HFFc6 (cell line): Measurements from ENCODE around the gene HMGN4. TPM values are rescaled to one million over a fixed set of nuclear protein-coding genes. Genes with fewer than 3 reads are reported as not detected.
"Not testable (repeated sequence)": the region's sequence is repeated elsewhere in the genome, so short reads cannot be mapped to it uniquely, and the experiment has no call there.

Experiments
- DNase-seq: peaks from one replicate; pipeline ENCODE4 v3.0.0-alpha.2; 2018
- H3K27ac Mint-ChIP-seq: 2 replicates; pipeline ENCODE4 v1.8.0; 2020; ENCODE audit warnings: mild to moderate bottlenecking, mixed read lengths
- H3K27me3 Mint-ChIP-seq: 2 replicates; pipeline ENCODE4 v1.8.0; 2021; ENCODE audit warnings: mild to moderate bottlenecking, moderate library complexity, mixed read lengths; ENCODE audit not compliant: insufficient read depth
- H3K36me3 Mint-ChIP-seq: 2 replicates; pipeline ENCODE4 v1.8.0; 2021; ENCODE audit warnings: low read depth, mixed read lengths
- H3K4me1 Mint-ChIP-seq: 2 replicates; pipeline ENCODE4 v1.8.0; 2020; ENCODE audit warnings: low read depth, mixed read lengths
- H3K4me3 Mint-ChIP-seq: 2 replicates; pipeline ENCODE4 v1.8.0; 2020; ENCODE audit warnings: mild to moderate bottlenecking, moderate library complexity, mixed read lengths
- H3K9me3 Mint-ChIP-seq: 2 replicates; pipeline ENCODE4 v1.8.0; 2020; ENCODE audit warnings: mild to moderate bottlenecking, mixed read lengths
- CTCF ChIP-seq: fragments of 200-600 bp; sonication (generic); IDR thresholded peaks from 2 replicates; pipeline ENCODE4 v1.5.0; 2021; ENCODE audit warnings: antibody characterized with exemption, mild to moderate bottlenecking
- total RNA-seq, 6 experiments: library from RNA; stranded (reverse); fragmentation: NEBNext Ultra II Directional; extraction: Animal tissue kit (Norgen Biotek cat#: 25700); gene quantifications; 2 replicates in 1 of 6; 3 replicates in 5 of 6; pipeline ENCODE4 v1.2.3, GENCODE V29; 2021

HMGN4 gene
- total RNA-seq, 6 experiments from 2014 or later: 42.6 to 55.7 (median 51.8) TPM

GRCh38 chr6:26502626-26503025, 35.5 kb upstream of the HMGN4 start:
- Mint-ChIP-seq H3K4me3 (no peak overlapping the region), H3K9me3 (no peaks in the 10 kb centered on the region), H3K36me3 (no peaks in the 10 kb centered on the region), H3K4me1 (peaks cover 10% of the 10 kb centered on the region; the same call in 1 of the 2 replicates), H3K27me3 (peaks cover 23% of the 10 kb centered on the region), H3K27ac (no peak overlapping the region)
- no peak for TF ChIP-seq CTCF
- DNase-seq: no peak

DNA sequence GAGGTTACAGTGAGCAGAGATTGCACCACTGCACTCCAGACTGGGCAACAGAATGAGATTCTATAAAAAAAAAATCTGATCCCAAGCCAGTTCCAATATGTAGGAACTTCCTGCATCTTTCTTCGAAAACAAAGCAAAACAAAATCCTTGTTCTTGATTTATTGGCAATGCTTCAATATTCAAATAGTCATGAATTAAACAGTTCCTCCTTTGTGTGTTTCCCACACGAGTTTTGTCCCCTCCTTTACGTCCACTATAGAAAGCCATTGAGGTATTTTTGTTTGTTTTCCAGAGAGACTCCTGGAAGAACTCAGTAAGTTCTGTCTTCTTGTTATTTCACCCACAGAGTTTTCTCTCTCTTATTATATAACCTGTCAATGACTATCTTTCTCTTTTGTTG, 30.5 kb upstream of the HMGN4 start:
- DNase-seq: no peak
- peaks cover 17% of the 10 kb centered on the region for H3K27me3 Mint-ChIP-seq
- no peak overlapping the region for H3K27ac Mint-ChIP-seq
- no peaks in the 10 kb centered on the region for H3K4me1 Mint-ChIP-seq
- H3K36me3 Mint-ChIP-seq: no peaks in the 10 kb centered on the region
- H3K4me3 Mint-ChIP-seq: no peak overlapping the region
- H3K9me3 Mint-ChIP-seq: no peaks in the 10 kb centered on the region
- TF ChIP-seq CTCF: no peak

- not testable (repeated sequence) for H3K27ac Mint-ChIP-seq, H3K36me3 Mint-ChIP-seq, H3K9me3 Mint-ChIP-seq, DNase-seq, H3K4me3 Mint-ChIP-seq, H3K4me1 Mint-ChIP-seq
- peaks cover 14% of the 10 kb centered on the region; the same call in 1 of the 2 replicates for H3K27me3 Mint-ChIP-seq
Observed at GRCh38 chr6:26511033-26511432, 27.1 kb upstream of the HMGN4 start.

- Mint-ChIP-seq H3K4me3 (no peak overlapping the region), H3K36me3 (no peaks in the 10 kb centered on the region), H3K27ac (no peak overlapping the region), H3K9me3 (no peaks in the 10 kb centered on the region), H3K27me3 (peaks cover 3% of the 10 kb centered on the region; the same call in 1 of the 2 replicates), H3K4me1 (peaks cover 15% of the 10 kb centered on the region)
- DNase-seq: no peak
- TF ChIP-seq CTCF: no peak
Observed at GRCh38 chr6:26514984-26515383, 23.2 kb upstream of the HMGN4 start.

DNA sequence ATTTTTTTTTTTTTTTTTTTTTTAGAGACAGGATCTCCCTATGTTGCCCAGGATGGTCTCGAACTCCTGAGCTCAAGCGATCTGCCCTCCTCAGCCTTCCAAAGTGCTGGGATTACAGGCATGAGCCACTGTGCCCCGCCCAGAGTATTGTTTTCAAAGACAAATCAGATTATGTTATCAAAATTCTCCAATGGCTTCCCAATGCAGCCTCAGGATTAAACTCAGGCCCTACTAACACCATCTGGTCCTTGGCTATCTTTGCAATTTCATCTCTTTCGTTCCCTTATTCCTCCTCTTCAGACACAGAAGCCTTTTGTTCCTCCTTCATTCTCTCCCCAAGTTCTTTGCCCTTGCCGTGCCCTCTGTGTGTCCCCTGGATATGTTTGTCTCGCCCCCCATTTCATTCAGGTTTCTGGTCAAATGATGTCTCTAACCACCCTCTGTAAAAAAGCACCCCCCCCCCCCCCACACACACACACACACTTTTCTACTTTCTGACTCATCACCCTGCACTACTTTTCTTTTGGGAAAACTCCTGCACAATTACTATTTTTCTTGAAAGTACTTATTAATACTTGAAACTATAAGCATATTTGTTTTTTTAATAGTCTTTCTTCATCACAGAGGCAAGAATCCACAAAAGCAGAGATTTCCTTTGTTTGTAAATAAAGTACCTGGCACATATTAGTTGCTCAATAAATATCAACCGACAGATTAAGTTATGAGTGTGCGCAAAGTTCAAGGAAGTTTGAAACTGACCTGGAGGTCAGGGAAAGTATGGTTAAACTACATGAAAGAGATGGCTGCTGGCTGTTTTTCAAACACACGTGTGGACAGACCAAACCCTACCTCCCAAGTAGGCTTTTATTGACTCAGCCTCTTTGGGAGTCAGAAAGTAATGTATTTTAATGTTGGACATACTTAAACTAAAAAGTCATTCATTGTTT, 21.4 kb upstream of the HMGN4 start:
- H3K4me3 Mint-ChIP-seq: no peak overlapping the region

More for the DNA sequence above, 21.4 kb upstream of the HMGN4 start:
- DNase-seq: no peak
- H3K27ac Mint-ChIP-seq: no peak overlapping the region
- no peak for TF ChIP-seq CTCF
- H3K4me1 Mint-ChIP-seq: peaks cover 27% of the 10 kb centered on the region
- peaks cover 10% of the 10 kb centered on the region for H3K27me3 Mint-ChIP-seq
- H3K9me3 Mint-ChIP-seq: no peaks in the 10 kb centered on the region; the same call in 1 of the 2 replicates
- H3K36me3 Mint-ChIP-seq: no peaks in the 10 kb centered on the region
